ENCODE data around the gene TAAR9. TPM values are rescaled to one million over a fixed set of nuclear protein-coding genes. Genes with fewer than 3 reads are reported as not detected.
"Not testable (repeated sequence)": the region's sequence is repeated elsewhere in the genome, so short reads cannot be mapped to it uniquely, and the experiment has no call there.

The TAAR9 gene
- total RNA-seq, 1 donor from 2014 or later = not detected

DNA sequence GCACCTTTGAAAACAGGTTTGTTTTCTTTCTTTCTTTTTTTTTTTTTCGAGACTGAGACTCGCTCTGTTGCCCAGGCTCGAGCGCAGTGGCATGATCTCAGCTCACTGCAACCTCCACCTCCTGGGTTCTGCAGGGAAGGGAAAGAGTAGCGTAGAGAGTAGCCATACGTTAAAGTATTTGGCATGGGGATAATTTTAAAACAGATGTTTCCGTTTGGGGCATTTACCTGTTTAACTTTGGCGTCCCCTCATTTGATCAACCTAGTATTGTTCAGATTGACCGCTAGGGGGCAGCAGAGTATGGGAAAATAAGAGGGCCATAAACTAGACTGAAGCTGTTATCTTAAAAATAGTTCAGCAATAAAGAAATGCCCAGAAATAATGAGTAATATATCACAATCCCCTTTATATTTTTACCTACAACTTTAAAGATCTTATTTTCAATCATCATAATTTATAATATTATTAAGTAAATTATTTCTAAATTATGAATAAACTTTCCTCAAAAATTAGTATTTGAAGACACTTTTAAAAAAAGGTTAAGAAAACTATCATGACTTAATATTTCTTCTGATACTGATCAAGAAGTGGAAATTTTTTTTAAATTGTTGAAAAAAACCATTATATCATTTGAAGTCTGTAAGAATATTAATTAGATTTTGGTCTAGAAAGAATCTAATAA, 7.6 kb upstream of the TAAR9 start:
- H3K4me3 ChIP-seq = no peak overlapping the region
- no peaks in the 10 kb centered on the region for H3K27me3 ChIP-seq
- no peaks in the 10 kb centered on the region for H3K36me3 ChIP-seq
- H3K9me3 ChIP-seq = no peaks in the 10 kb centered on the region
- peak in 1 of 2 donors; percentile 69 for DNase-seq (ENCODE audit: low spot score in 2 of 2)
- intact Hi-C loops (cut with DNase I) = no loop called here
- TF ChIP-seq, protein P1, sequence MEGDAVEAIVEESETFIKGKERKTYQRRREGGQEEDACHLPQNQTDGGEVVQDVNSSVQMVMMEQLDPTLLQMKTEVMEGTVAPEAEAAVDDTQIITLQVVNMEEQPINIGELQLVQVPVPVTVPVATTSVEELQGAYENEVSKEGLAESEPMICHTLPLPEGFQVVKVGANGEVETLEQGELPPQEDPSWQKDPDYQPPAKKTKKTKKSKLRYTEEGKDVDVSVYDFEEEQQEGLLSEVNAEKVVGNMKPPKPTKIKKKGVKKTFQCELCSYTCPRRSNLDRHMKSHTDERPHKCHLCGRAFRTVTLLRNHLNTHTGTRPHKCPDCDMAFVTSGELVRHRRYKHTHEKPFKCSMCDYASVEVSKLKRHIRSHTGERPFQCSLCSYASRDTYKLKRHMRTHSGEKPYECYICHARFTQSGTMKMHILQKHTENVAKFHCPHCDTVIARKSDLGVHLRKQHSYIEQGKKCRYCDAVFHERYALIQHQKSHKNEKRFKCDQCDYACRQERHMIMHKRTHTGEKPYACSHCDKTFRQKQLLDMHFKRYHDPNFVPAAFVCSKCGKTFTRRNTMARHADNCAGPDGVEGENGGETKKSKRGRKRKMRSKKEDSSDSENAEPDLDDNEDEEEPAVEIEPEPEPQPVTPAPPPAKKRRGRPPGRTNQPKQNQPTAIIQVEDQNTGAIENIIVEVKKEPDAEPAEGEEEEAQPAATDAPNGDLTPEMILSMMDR (IDR thresholded peaks at IDR 0.05) = peak; percentile 62 to 88 (median 68)
- no peak overlapping the region for H3K27ac ChIP-seq
- no peaks in the 10 kb centered on the region for H3K4me1 ChIP-seq

DNA sequence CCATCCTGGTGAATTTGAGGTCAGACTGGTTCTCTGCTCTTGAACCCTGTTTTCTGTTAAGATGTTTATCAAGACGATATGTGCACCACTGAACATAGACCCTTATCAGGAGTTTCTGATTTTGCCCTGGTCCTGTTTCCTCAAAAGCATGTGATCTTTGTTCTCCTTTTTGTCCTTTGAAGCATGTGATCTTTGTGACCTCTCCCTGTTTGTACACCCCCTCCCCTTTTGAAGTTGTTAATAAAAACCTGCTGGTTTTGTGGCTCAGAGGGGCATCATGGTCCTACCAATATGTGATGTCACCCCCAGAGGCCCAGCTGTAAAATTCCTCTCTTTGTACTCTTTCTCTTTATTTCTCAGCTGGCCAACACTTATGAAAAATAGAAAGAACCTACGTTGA, 3.5 kb upstream of the TAAR9 start:
- H3K36me3 ChIP-seq; H3K9me3 ChIP-seq; intact Hi-C loops (cut with DNase I); H3K4me1 ChIP-seq; H3K27me3 ChIP-seq; DNase-seq (ENCODE audit: low spot score in 2 of 2); H3K27ac ChIP-seq; H3K4me3 ChIP-seq: not testable (repeated sequence)

DNA sequence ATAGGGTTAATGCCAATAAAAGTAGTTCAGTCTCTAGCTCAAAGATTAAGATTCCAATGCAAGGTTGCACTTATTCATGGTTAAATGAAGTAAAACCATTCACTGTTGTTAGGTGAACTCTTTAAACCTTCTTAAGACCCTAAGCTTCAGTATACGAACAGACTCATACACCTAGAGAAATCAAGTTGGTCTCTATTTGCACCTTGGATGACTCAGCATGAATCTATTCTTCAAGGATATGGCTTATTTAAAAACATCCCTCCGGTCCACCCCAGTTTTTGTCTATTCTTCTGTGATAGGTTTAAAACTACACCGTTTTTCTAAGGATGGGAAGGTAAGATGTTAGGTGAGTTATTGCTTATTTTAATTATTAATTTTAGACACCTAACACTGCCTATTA, 932 bp upstream of the TAAR9 start:
- Histone ChIP-seq H3K27ac (no peak overlapping the region), H3K4me3 (no peak overlapping the region), H3K9me3 (no peaks in the 10 kb centered on the region), H3K4me1 (no peaks in the 10 kb centered on the region), H3K27me3 (no peaks in the 10 kb centered on the region), H3K36me3 (no peaks in the 10 kb centered on the region)
- DNase-seq (ENCODE audit: low spot score in 2 of 2) = no peak
- TF ChIP-seq, protein P1 (IDR thresholded peaks at IDR 0.05) = no peak
- intact Hi-C loops (cut with DNase I) = no loop called here

DNA sequence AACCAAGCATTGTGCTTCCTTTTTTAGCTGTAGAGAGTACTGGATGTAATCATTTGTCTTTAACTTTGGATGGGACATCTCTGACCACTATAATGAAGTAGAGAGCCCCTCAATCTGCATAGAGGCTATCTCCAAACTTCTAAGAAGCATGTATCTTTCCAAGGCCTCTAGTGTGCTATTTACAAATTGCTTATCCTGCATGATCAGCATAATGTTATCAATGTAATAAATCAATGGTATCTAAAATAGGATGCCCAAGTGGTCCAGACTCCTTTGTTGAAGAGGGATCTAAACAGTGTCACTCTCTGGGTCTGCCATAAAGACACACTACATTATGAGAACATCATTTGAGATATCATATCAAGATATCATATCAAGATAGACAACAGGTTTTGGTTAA, 6.7 kb downstream of the TAAR9 start:
- TF ChIP-seq, protein P1 (IDR thresholded peaks at IDR 0.05) = no peak
- Histone ChIP-seq H3K4me1 (no peaks in the 10 kb centered on the region), H3K9me3 (no peaks in the 10 kb centered on the region), H3K27me3 (no peaks in the 10 kb centered on the region), H3K36me3 (no peaks in the 10 kb centered on the region), H3K4me3 (no peak overlapping the region), H3K27ac (no peak overlapping the region)
- DNase-seq (ENCODE audit: low spot score in 2 of 2) = no peak
- intact Hi-C loops (cut with DNase I) = no loop called here

DNA sequence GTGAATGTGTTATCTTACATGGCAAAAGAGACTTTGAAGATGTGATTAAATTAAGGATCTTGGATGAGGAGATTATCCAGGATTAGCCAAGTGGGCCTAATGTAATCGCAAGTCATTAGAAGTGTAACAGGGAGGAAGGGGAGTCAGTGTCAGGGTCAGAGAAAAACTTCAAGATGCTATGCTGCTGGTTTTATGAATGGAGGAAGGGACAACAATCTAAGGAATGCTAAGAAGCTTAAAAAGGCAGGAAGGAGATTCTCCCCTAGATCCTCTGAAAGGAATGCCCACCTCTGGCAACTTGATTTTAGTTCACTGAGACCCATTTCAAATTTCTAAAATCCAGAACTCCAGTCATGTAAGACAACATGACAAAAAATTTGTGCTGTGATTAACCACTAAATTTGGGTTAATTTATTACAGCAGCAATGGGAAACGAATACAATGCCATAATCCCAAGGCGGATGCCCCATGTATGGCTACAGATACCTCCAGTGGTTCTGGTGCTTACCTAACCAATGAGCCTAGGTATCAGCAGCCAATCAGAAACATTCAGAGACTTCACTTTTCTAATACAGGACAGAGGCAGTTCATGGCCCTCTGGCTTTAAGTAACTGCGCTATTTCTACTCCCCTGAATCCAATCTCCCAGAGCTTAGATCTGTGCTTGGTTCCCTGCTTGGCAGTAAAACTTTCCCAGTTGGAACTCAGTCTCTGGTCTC, 10.8 kb downstream of the TAAR9 start:
- intact Hi-C loops (cut with DNase I) = no loop called here
- Histone ChIP-seq H3K9me3 (no peaks in the 10 kb centered on the region), H3K27me3 (no peaks in the 10 kb centered on the region), H3K36me3 (no peaks in the 10 kb centered on the region), H3K4me3 (no peak overlapping the region), H3K4me1 (no peaks in the 10 kb centered on the region), H3K27ac (no peak overlapping the region)
- no peak for DNase-seq (ENCODE audit: low spot score in 2 of 2)
- TF ChIP-seq, protein P1 (IDR thresholded peaks at IDR 0.05) = no peak

DNA sequence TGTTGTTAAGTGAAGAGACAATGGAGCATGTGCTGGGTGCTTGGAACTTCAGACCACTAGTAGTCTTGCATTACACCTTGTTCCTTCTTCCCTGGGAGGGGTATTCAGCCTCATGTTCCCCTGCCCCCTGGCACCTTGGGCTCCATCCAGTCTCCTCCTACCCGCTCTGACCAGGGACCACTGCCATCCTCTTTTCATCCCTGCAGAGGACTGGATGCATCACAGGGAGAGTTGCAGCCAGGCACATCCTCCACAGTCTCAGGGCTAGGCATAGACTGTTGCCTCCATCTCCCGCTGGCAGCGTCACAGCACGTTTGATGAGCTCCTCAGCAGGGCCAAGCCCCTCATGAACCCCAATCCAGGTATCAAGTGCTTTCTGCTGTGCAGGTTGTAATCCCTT, 13.1 kb downstream of the TAAR9 start:
- no peaks in the 10 kb centered on the region for H3K36me3 ChIP-seq
- H3K27me3 ChIP-seq = no peaks in the 10 kb centered on the region
- TF ChIP-seq, protein P1 (IDR thresholded peaks at IDR 0.05) = no peak
- H3K27ac ChIP-seq = no peak overlapping the region
- H3K4me1 ChIP-seq = no peaks in the 10 kb centered on the region
- intact Hi-C loops (cut with DNase I) = no loop called here
- no peak overlapping the region for H3K4me3 ChIP-seq
- DNase-seq (ENCODE audit: low spot score in 2 of 2) = no peak
- no peaks in the 10 kb centered on the region for H3K9me3 ChIP-seq
